ENCODE data around the gene SCGB1C2.
"Not testable (repeated sequence)": the region's sequence is repeated elsewhere in the genome, so short reads cannot be mapped to it uniquely, and the experiment has no call there.

Gene SCGB1C2

GRCh38 chr17:137166-137807 lies at the start of gene SCGB1C2:
TSS of gene SCGB1C2 (plus strand) at chr17:137569. CDS start at chr17:137591, 22 bp downstream.
- not testable (repeated sequence) for H3K4me1 ChIP-seq (ENCODE audit: control insufficient read depth, low read depth, low read length); H3K27ac ChIP-seq (ENCODE audit: low read length); H3K4me3 ChIP-seq (ENCODE audit: low read length); H3K27me3 ChIP-seq (ENCODE audit: control insufficient read depth, insufficient read depth, low read length); H3K9me3 ChIP-seq (ENCODE audit: control insufficient read depth, low read depth, low read length); H3K36me3 ChIP-seq (ENCODE audit: control insufficient read depth, low read depth, low read length); H3K9ac ChIP-seq (ENCODE audit: low read length)

- not testable (repeated sequence) for H3K9ac ChIP-seq (ENCODE audit: low read length); H3K27ac ChIP-seq (ENCODE audit: low read length); H3K4me3 ChIP-seq (ENCODE audit: low read length); H3K9me3 ChIP-seq (ENCODE audit: control insufficient read depth, low read depth, low read length); H3K4me1 ChIP-seq (ENCODE audit: control insufficient read depth, low read depth, low read length); H3K27me3 ChIP-seq (ENCODE audit: control insufficient read depth, insufficient read depth, low read length); H3K36me3 ChIP-seq (ENCODE audit: control insufficient read depth, low read depth, low read length)
Measured at GRCh38 chr17:113111-113510, 24.3 kb upstream of the SCGB1C2 start.

GRCh38 chr17:118339-118917 lies 18.9 kb upstream of the SCGB1C2 start:
- H3K9me3 ChIP-seq (ENCODE audit: control insufficient read depth, low read depth, low read length); H3K9ac ChIP-seq (ENCODE audit: low read length); H3K27ac ChIP-seq (ENCODE audit: low read length); H3K27me3 ChIP-seq (ENCODE audit: control insufficient read depth, insufficient read depth, low read length); H3K4me3 ChIP-seq (ENCODE audit: low read length); H3K36me3 ChIP-seq (ENCODE audit: control insufficient read depth, low read depth, low read length); H3K4me1 ChIP-seq (ENCODE audit: control insufficient read depth, low read depth, low read length): not testable (repeated sequence)

- H3K9me3 ChIP-seq (ENCODE audit: control insufficient read depth, low read depth, low read length); H3K4me3 ChIP-seq (ENCODE audit: low read length); H3K27me3 ChIP-seq (ENCODE audit: control insufficient read depth, insufficient read depth, low read length); H3K36me3 ChIP-seq (ENCODE audit: control insufficient read depth, low read depth, low read length); H3K27ac ChIP-seq (ENCODE audit: low read length); H3K4me1 ChIP-seq (ENCODE audit: control insufficient read depth, low read depth, low read length); H3K9ac ChIP-seq (ENCODE audit: low read length): not testable (repeated sequence)
Measured at GRCh38 chr17:133932-134331, 3.4 kb upstream of the SCGB1C2 start.

- H3K36me3 ChIP-seq (ENCODE audit: control insufficient read depth, low read depth, low read length), result not testable (repeated sequence)
Measured at GRCh38 chr17:134332-134785, 3.0 kb upstream of the SCGB1C2 start.

GRCh38 chr17:135022-135421 lies 2.3 kb upstream of the SCGB1C2 start:
- not testable (repeated sequence) for H3K4me3 ChIP-seq (ENCODE audit: low read length); H3K4me1 ChIP-seq (ENCODE audit: control insufficient read depth, low read depth, low read length); H3K9ac ChIP-seq (ENCODE audit: low read length); H3K27me3 ChIP-seq (ENCODE audit: control insufficient read depth, insufficient read depth, low read length); H3K36me3 ChIP-seq (ENCODE audit: control insufficient read depth, low read depth, low read length); H3K27ac ChIP-seq (ENCODE audit: low read length); H3K9me3 ChIP-seq (ENCODE audit: control insufficient read depth, low read depth, low read length)

More at GRCh38 chr17:134332-134785, 3.0 kb upstream of the SCGB1C2 start:
- H3K9ac ChIP-seq (ENCODE audit: low read length); H3K9me3 ChIP-seq (ENCODE audit: control insufficient read depth, low read depth, low read length); H3K4me1 ChIP-seq (ENCODE audit: control insufficient read depth, low read depth, low read length); H3K27ac ChIP-seq (ENCODE audit: low read length); H3K27me3 ChIP-seq (ENCODE audit: control insufficient read depth, insufficient read depth, low read length); H3K4me3 ChIP-seq (ENCODE audit: low read length): not testable (repeated sequence)

- H3K36me3 ChIP-seq (ENCODE audit: control insufficient read depth, low read depth, low read length); H3K27ac ChIP-seq (ENCODE audit: low read length); H3K27me3 ChIP-seq (ENCODE audit: control insufficient read depth, insufficient read depth, low read length); H3K9me3 ChIP-seq (ENCODE audit: control insufficient read depth, low read depth, low read length); H3K9ac ChIP-seq (ENCODE audit: low read length); H3K4me3 ChIP-seq (ENCODE audit: low read length); H3K4me1 ChIP-seq (ENCODE audit: control insufficient read depth, low read depth, low read length): not testable (repeated sequence)
Measured at GRCh38 chr17:135895-136294, 1.5 kb upstream of the SCGB1C2 start.

GRCh38 chr17:136531-136930 lies 838 bp upstream of the SCGB1C2 start:
- H3K9ac ChIP-seq (ENCODE audit: low read length); H3K4me1 ChIP-seq (ENCODE audit: control insufficient read depth, low read depth, low read length); H3K4me3 ChIP-seq (ENCODE audit: low read length); H3K9me3 ChIP-seq (ENCODE audit: control insufficient read depth, low read depth, low read length); H3K27ac ChIP-seq (ENCODE audit: low read length); H3K36me3 ChIP-seq (ENCODE audit: control insufficient read depth, low read depth, low read length); H3K27me3 ChIP-seq (ENCODE audit: control insufficient read depth, insufficient read depth, low read length): not testable (repeated sequence)

GRCh38 chr17:139401-140205 lies 2.2 kb downstream of the SCGB1C2 start:
- peaks cover 19% of the 10 kb centered on the region for H3K27me3 ChIP-seq (ENCODE audit: control insufficient read depth, insufficient read depth, low read length)
- H3K9me3 ChIP-seq (ENCODE audit: control insufficient read depth, low read depth, low read length); H3K4me3 ChIP-seq (ENCODE audit: low read length); H3K27ac ChIP-seq (ENCODE audit: low read length); H3K4me1 ChIP-seq (ENCODE audit: control insufficient read depth, low read depth, low read length); H3K9ac ChIP-seq (ENCODE audit: low read length); H3K36me3 ChIP-seq (ENCODE audit: control insufficient read depth, low read depth, low read length): not testable (repeated sequence)

- no peaks in the 10 kb centered on the region for H3K4me1 ChIP-seq (ENCODE audit: control insufficient read depth, low read depth, low read length)
- peaks cover 19% of the 10 kb centered on the region for H3K27me3 ChIP-seq (ENCODE audit: control insufficient read depth, insufficient read depth, low read length)
- H3K9ac ChIP-seq (ENCODE audit: low read length), result no peak overlapping the region
- no peaks in the 10 kb centered on the region for H3K9me3 ChIP-seq (ENCODE audit: control insufficient read depth, low read depth, low read length)
- no peak overlapping the region for H3K4me3 ChIP-seq (ENCODE audit: low read length)
- H3K27ac ChIP-seq (ENCODE audit: low read length), result no peak overlapping the region
- no peaks in the 10 kb centered on the region for H3K36me3 ChIP-seq (ENCODE audit: control insufficient read depth, low read depth, low read length)
Measured at GRCh38 chr17:142102-142661, 4.8 kb downstream of the SCGB1C2 start.

GRCh38 chr17:142876-143784 lies 5.8 kb downstream of the SCGB1C2 start:
- Histone ChIP-seq H3K9me3 (ENCODE audit: control insufficient read depth, low read depth, low read length) (no peaks in the 10 kb centered on the region), H3K4me1 (ENCODE audit: control insufficient read depth, low read depth, low read length) (no peaks in the 10 kb centered on the region)

More at GRCh38 chr17:142876-143784, 5.8 kb downstream of the SCGB1C2 start:
- Histone ChIP-seq H3K27ac (ENCODE audit: low read length) (no peak overlapping the region), H3K4me3 (ENCODE audit: low read length) (no peak overlapping the region), H3K36me3 (ENCODE audit: control insufficient read depth, low read depth, low read length) (no peaks in the 10 kb centered on the region), H3K9ac (ENCODE audit: low read length) (no peak overlapping the region), H3K27me3 (ENCODE audit: control insufficient read depth, insufficient read depth, low read length) (peaks cover 19% of the 10 kb centered on the region)
